Ovary (tissue), 3 donors: Measurements from ENCODE around the gene HNRNPA2B1.

Source experiments
- POLR2A ChIP-seq: fragments of 450-650 bp; IDR thresholded peaks from one replicate; pipeline ENCODE4 v1.6.1; 2017; ENCODE audit warnings: antibody characterized with exemption, mild to moderate bottlenecking, moderate library complexity
- TF ChIP-seq, protein P1 (sequence below), 3 donors: fragments of 450-650 bp in 2 of 3; fragments of 200-600 bp in 1 of 3; IDR thresholded peaks; one replicate each; pipeline versions ENCODE4 v1.5.1 to v1.8.0; 2016 to 2022; ENCODE audit warnings: antibody characterized with exemption in 3 of 3, mild to moderate bottlenecking in 1 of 3
- donor health status: DM: no; HTN: no; CAD: no.

- TF ChIP-seq, protein P1, sequence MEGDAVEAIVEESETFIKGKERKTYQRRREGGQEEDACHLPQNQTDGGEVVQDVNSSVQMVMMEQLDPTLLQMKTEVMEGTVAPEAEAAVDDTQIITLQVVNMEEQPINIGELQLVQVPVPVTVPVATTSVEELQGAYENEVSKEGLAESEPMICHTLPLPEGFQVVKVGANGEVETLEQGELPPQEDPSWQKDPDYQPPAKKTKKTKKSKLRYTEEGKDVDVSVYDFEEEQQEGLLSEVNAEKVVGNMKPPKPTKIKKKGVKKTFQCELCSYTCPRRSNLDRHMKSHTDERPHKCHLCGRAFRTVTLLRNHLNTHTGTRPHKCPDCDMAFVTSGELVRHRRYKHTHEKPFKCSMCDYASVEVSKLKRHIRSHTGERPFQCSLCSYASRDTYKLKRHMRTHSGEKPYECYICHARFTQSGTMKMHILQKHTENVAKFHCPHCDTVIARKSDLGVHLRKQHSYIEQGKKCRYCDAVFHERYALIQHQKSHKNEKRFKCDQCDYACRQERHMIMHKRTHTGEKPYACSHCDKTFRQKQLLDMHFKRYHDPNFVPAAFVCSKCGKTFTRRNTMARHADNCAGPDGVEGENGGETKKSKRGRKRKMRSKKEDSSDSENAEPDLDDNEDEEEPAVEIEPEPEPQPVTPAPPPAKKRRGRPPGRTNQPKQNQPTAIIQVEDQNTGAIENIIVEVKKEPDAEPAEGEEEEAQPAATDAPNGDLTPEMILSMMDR (IDR thresholded peaks at IDR 0.05) = no peak
- no peak for TF ChIP-seq POLR2A
Measured at GRCh38 chr7:26203016-26203415, 2.5 kb upstream of the HNRNPA2B1 start.
